Activated T-helper 1 cell treated with Interleukin-2 at 50 U/mL for 16 hours (primary cell): ENCODE results near the gene NUBP2.
A peak's percentile ranks its signal among the peaks of the same experiment; 100 is the strongest.

ENCODE experiments used
- DNase-seq: peaks from one replicate; pipeline ENCODE4 v3.0.0-alpha.2; 2020; ENCODE audit warnings: low read depth

NUBP2 gene

GRCh38 chr16:1810106-1810505 is 27.3 kb downstream of the NUBP2 start:
- DNase-seq: no peak

GRCh38 chr16:1810536-1810935 is 27.8 kb downstream of the NUBP2 start:
- DNase-seq: no peak

GRCh38 chr16:1812732-1813163 is 30.0 kb downstream of the NUBP2 start:
- DNase-seq: peak; percentile 24

- DNase-seq: no peak
Measured at GRCh38 chr16:1815461-1815860, 32.7 kb downstream of the NUBP2 start.

- DNase-seq: no peak
Measured at GRCh38 chr16:1816396-1817275, 33.9 kb downstream of the NUBP2 start.

- no peak for DNase-seq
Measured at GRCh38 chr16:1817276-1817589, 34.5 kb downstream of the NUBP2 start.

GRCh38 chr16:1817716-1818115 is 35.0 kb downstream of the NUBP2 start:
- DNase-seq: no peak

GRCh38 chr16:1818204-1818872 is 35.6 kb downstream of the NUBP2 start:
- no peak for DNase-seq

- no peak for DNase-seq
Measured at GRCh38 chr16:1818873-1819525, 36.2 kb downstream of the NUBP2 start.

- no peak for DNase-seq
Measured at GRCh38 chr16:1819611-1820010, 36.9 kb downstream of the NUBP2 start.

- DNase-seq: no peak
Measured at GRCh38 chr16:1820096-1820945, 37.6 kb downstream of the NUBP2 start.

- DNase-seq: no peak
Measured at GRCh38 chr16:1820946-1821290, 38.2 kb downstream of the NUBP2 start.

- no peak for DNase-seq
Measured at GRCh38 chr16:1821861-1822611, 39.3 kb downstream of the NUBP2 start.

GRCh38 chr16:1822801-1823200 is 40.0 kb downstream of the NUBP2 start:
- DNase-seq: no peak

- DNase-seq: no peak
Measured at GRCh38 chr16:1823821-1824220, 41.1 kb downstream of the NUBP2 start.

- no peak for DNase-seq
Measured at GRCh38 chr16:1825381-1825863, 42.7 kb downstream of the NUBP2 start.

GRCh38 chr16:1825864-1826690 is 43.3 kb downstream of the NUBP2 start:
- peak; percentile 58 for DNase-seq

GRCh38 chr16:1826691-1827573 is 44.2 kb downstream of the NUBP2 start, which contains the start of the genes FAHD1 and HAGH:
Gene FAHD1, plus strand, starts transcription at chr16:1827206. Its CDS starts 33 bp downstream, at chr16:1827239.
Gene HAGH, minus strand, starts transcription at chr16:1826825. Its CDS starts 38 bp downstream, at chr16:1826787.
- peak; percentile 84 for DNase-seq
